ENCODE data around the gene ZNF552. TPM values are rescaled to one million over a fixed set of nuclear protein-coding genes. Genes with fewer than 3 reads are reported as not detected.
A peak's percentile ranks its signal among the peaks of the same experiment; 100 is the strongest.

ZNF552 gene
- total and polyA plus RNA-seq, 2 of the 13 experiments (the other 11 are each of a cell fraction or from before 2014, with no cell fraction given) = 8.1 to 16.6 TPM

DNA sequence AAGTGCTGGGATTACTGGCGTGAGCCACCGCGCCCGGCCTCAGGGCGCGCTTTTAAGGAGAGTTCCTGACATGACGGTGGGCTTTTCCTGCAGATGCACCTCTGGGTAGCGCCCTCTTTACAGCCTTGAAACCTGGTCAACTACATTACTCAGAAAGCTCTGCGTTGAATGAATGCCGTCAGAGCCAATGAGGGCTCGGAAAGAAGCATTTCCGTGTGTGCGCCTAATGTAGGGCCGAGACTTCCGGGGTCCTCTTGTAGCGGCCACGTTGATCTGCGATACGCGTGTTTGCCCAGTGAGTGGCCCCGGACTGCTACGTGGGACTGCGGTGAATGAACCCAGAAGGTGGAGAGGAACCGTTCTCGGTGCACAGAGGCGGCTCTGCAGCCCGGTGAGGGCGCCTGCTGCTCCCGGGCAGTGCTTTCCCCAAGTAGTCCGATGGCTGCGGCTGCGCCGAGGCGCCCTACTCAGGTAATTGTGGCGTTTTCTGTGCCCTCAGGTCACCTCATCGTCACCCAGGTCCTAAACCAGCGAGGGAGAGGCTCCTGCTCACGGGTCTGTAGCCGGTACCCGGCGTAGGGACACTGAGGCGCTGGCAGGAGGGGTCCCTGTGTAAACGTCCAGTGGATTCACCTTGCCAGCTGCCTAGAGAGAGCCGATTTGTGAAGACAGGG lies 4.9 kb upstream of the ZNF552 start (continued):
- TF ChIP-seq, protein P1, sequence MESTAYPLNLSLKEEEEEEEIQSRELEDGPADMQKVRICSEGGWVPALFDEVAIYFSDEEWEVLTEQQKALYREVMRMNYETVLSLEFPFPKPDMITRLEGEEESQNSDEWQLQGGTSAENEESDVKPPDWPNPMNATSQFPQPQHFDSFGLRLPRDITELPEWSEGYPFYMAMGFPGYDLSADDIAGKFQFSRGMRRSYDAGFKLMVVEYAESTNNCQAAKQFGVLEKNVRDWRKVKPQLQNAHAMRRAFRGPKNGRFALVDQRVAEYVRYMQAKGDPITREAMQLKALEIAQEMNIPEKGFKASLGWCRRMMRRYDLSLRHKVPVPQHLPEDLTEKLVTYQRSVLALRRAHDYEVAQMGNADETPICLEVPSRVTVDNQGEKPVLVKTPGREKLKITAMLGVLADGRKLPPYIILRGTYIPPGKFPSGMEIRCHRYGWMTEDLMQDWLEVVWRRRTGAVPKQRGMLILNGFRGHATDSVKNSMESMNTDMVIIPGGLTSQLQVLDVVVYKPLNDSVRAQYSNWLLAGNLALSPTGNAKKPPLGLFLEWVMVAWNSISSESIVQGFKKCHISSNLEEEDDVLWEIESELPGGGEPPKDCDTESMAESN (CRISPR knock-in tag; conservative IDR thresholded peaks at IDR 0.05) = peak; percentile 67; the same call in 1 of the 2 replicates
- TF ChIP-seq, protein P2, sequence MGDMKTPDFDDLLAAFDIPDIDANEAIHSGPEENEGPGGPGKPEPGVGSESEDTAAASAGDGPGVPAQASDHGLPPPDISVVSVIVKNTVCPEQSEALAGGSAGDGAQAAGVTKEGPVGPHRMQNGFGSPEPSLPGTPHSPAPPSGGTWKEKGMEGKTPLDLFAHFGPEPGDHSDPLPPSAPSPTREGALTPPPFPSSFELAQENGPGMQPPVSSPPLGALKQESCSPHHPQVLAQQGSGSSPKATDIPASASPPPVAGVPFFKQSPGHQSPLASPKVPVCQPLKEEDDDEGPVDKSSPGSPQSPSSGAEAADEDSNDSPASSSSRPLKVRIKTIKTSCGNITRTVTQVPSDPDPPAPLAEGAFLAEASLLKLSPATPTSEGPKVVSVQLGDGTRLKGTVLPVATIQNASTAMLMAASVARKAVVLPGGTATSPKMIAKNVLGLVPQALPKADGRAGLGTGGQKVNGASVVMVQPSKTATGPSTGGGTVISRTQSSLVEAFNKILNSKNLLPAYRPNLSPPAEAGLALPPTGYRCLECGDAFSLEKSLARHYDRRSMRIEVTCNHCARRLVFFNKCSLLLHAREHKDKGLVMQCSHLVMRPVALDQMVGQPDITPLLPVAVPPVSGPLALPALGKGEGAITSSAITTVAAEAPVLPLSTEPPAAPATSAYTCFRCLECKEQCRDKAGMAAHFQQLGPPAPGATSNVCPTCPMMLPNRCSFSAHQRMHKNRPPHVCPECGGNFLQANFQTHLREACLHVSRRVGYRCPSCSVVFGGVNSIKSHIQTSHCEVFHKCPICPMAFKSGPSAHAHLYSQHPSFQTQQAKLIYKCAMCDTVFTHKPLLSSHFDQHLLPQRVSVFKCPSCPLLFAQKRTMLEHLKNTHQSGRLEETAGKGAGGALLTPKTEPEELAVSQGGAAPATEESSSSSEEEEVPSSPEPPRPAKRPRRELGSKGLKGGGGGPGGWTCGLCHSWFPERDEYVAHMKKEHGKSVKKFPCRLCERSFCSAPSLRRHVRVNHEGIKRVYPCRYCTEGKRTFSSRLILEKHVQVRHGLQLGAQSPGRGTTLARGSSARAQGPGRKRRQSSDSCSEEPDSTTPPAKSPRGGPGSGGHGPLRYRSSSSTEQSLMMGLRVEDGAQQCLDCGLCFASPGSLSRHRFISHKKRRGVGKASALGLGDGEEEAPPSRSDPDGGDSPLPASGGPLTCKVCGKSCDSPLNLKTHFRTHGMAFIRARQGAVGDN (CRISPR knock-in tag; IDR thresholded peaks at IDR 0.05) = peak; percentile 82
- TF ChIP-seq ZNF333 (CRISPR knock-in tag; IDR thresholded peaks at IDR 0.05; ENCODE audit: borderline replicate concordance) (0 out of 2 replicates have a peak, but pooled peaks have one; percentile 43), STAG1 (CRISPR knock-in tag; IDR thresholded peaks at IDR 0.05) (peak; percentile 30), ZMYM3 (CRISPR knock-in tag; IDR thresholded peaks at IDR 0.05) (no peak; the same call in 1 of the 2 replicates), SMC3 (IDR thresholded peaks at IDR 0.05; ENCODE audit: low read length) (no peak), BRD4 (CRISPR knock-in tag; IDR thresholded peaks at IDR 0.05) (no peak), ATF1 (CRISPR knock-in tag; IDR thresholded peaks at IDR 0.05) (peak; percentile 58), AHR (CRISPR knock-in tag; IDR thresholded peaks at IDR 0.05) (peak; percentile 50; the same call in 1 of the 2 replicates), WIZ (CRISPR knock-in tag; IDR thresholded peaks at IDR 0.05) (no peak; the same call in 1 of the 2 replicates), RFXANK (CRISPR knock-in tag; IDR thresholded peaks at IDR 0.05) (no peak; the same call in 1 of the 2 replicates), RNF2 (conservative IDR thresholded peaks at IDR 0.05; ENCODE audit: low read depth) (no peak), PLRG1 (conservative IDR thresholded peaks at IDR 0.05) (no peak), NFE2L2 (IDR thresholded peaks at IDR 0.05; ENCODE audit: low read length) (no peak), FOXO1 (CRISPR knock-in tag; IDR thresholded peaks at IDR 0.05) (peak; percentile 59), ZSCAN22 (CRISPR knock-in tag; IDR thresholded peaks at IDR 0.05) (peak; percentile 89)
- TF ChIP-seq, protein P3, sequence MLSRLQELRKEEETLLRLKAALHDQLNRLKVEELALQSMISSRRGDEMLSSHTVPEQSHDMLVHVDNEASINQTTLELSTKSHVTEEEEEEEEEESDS (CRISPR knock-in tag; IDR thresholded peaks at IDR 0.05; ENCODE audit: borderline replicate concordance) = no peak
- TF ChIP-seq, protein P4, sequence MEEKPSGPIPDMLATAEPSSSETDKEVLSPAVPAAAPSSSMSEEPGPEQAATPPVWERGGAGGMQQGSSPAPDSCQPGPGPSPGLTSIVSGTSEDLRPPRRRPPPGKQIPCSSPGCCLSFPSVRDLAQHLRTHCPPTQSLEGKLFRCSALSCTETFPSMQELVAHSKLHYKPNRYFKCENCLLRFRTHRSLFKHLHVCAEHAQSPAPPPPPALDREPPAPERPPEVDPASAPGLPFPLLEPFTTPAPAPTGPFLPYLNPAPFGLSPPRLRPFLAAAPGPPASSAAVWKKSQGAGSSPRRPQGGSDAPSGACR (CRISPR knock-in tag; IDR thresholded peaks at IDR 0.05) = peak; percentile 71; the same call in 1 of the 2 replicates
- TF ChIP-seq, protein P5, sequence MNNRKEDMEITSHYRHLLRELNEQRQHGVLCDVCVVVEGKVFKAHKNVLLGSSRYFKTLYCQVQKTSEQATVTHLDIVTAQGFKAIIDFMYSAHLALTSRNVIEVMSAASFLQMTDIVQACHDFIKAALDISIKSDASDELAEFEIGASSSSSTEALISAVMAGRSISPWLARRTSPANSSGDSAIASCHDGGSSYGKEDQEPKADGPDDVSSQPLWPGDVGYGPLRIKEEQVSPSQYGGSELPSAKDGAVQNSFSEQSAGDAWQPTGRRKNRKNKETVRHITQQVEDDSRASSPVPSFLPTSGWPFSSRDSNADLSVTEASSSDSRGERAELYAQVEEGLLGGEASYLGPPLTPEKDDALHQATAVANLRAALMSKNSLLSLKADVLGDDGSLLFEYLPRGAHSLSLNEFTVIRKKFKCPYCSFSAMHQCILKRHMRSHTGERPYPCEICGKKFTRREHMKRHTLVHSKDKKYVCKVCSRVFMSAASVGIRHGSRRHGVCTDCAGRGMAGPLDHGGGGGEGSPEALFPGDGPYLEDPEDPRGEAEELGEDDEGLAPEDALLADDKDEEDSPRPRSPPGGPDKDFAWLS (CRISPR knock-in tag; IDR thresholded peaks at IDR 0.05; ENCODE audit: borderline replicate concordance) = no peak
- TF ChIP-seq, protein P6, sequence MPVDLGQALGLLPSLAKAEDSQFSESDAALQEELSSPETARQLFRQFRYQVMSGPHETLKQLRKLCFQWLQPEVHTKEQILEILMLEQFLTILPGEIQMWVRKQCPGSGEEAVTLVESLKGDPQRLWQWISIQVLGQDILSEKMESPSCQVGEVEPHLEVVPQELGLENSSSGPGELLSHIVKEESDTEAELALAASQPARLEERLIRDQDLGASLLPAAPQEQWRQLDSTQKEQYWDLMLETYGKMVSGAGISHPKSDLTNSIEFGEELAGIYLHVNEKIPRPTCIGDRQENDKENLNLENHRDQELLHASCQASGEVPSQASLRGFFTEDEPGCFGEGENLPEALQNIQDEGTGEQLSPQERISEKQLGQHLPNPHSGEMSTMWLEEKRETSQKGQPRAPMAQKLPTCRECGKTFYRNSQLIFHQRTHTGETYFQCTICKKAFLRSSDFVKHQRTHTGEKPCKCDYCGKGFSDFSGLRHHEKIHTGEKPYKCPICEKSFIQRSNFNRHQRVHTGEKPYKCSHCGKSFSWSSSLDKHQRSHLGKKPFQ (CRISPR knock-in tag; IDR thresholded peaks at IDR 0.05; ENCODE audit: insufficient replicate concordance) = peak; percentile 16
